ENCODE results near the gene ACP2. TPM values are rescaled to one million over a fixed set of nuclear protein-coding genes. Genes with fewer than 3 reads are reported as not detected.

Gene ACP2
- polyA plus RNA-seq (2013, experiment 1 of 2) = 33.5 TPM
- polyA plus RNA-seq (2013, experiment 2 of 2) = 31.7 TPM

- Histone ChIP-seq H2BK15ac (ENCODE audit: low read depth, poor library complexity, severe bottlenecking) (peak within 1 kb of the TSS; percentile 73), H3K18ac (ENCODE audit: low read depth in 1 of 2, low read length in 2 of 2) (peak within 1 kb of the TSS; percentile 96), H2AK5ac (ENCODE audit: low read length, severe bottlenecking) (peak within 1 kb of the TSS; percentile 24), H3K4me1 (ENCODE audit: control insufficient read depth, insufficient read depth, low read depth, low read length) (peaks cover 22% of the 10 kb centered on the region), H3K4me3 (ENCODE audit: insufficient read depth in 1 of 2, low read depth in 1 of 2, low read length in 2 of 2) (peak within 1 kb of the TSS; percentile 83 to 93), H3K4ac (ENCODE audit: low read depth in 1 of 2, low read length in 2 of 2) (peak within 1 kb of the TSS; percentile 38 to 94), H3K14ac (ENCODE audit: low read length in 2 of 2) (peak within 1 kb of the TSS in 1 of 2 experiments; percentile 89), H3K27me3 (ENCODE audit: control insufficient read depth in 1 of 2, insufficient read depth in 1 of 2, low read length in 2 of 2) (no peaks in the 10 kb centered on the region), H3K9ac (ENCODE audit: low read length) (peak within 1 kb of the TSS; percentile 93), H2BK5ac (ENCODE audit: low read depth, low read length, poor library complexity, severe bottlenecking) (peak within 1 kb of the TSS; percentile 95), H3K27ac (ENCODE audit: low read length, poor library complexity, severe bottlenecking) (peak within 1 kb of the TSS; percentile 86), H3K9me3 (ENCODE audit: control insufficient read depth, low read length) (no peaks in the 10 kb centered on the region), H4K91ac (ENCODE audit: low read length) (peak within 1 kb of the TSS; percentile 83), H2BK120ac (ENCODE audit: low read depth, low read length) (no peak within 1 kb of the TSS), H2AFZ (ENCODE audit: low read depth, low read length) (peak within 1 kb of the TSS; percentile 95), H3K23ac (ENCODE audit: low read length in 2 of 2) (peak within 1 kb of the TSS in 1 of 2 experiments; percentile 40), H3K36me3 (ENCODE audit: control insufficient read depth in 1 of 2, insufficient read depth in 2 of 2, low read depth in 1 of 2, low read length in 2 of 2) (peaks cover 16 to 19% of the 10 kb centered on the region in 2 experiments), H3K79me1 (replicated peaks; ENCODE audit: low read length, poor library complexity, severe bottlenecking) (peaks cover 23% of the 10 kb centered on the region), H3K4me2 (ENCODE audit: low read length, poor library complexity, severe bottlenecking) (peak within 1 kb of the TSS; percentile 70), H2BK12ac (ENCODE audit: low read length in 2 of 2) (peak within 1 kb of the TSS; percentile 71 to 89), H4K8ac (ENCODE audit: low read length) (peak within 1 kb of the TSS; percentile 99)
- WGBS = under 1% methylated on average over 45 of the region's 45 CpGs
- DNase-seq = peak; percentile 88
Measured at GRCh38 chr11:47248664-47249377, at the start of gene ACP2. ACP2 (minus strand) TSS chr11:47248814; CDS start chr11:47248789, 25 bp downstream.

GRCh38 chr11:47296045-47296444, 47.4 kb upstream of the ACP2 start:
- Histone ChIP-seq H3K79me1 (replicated peaks; ENCODE audit: low read length, poor library complexity, severe bottlenecking) (peaks cover 4% of the 10 kb centered on the region), H3K18ac (ENCODE audit: low read depth in 1 of 2, low read length in 2 of 2) (no peak overlapping the region), H3K9ac (ENCODE audit: low read length) (no peak overlapping the region), H3K23ac (ENCODE audit: low read length in 2 of 2) (no peak overlapping the region), H4K91ac (ENCODE audit: low read length) (no peak overlapping the region), H3K4me2 (ENCODE audit: low read length, poor library complexity, severe bottlenecking) (no peak overlapping the region), H2AK5ac (ENCODE audit: low read length, severe bottlenecking) (no peak overlapping the region), H3K27me3 (ENCODE audit: control insufficient read depth in 1 of 2, insufficient read depth in 1 of 2, low read length in 2 of 2) (no peaks in the 10 kb centered on the region), H2AFZ (ENCODE audit: low read depth, low read length) (no peak overlapping the region), H2BK120ac (ENCODE audit: low read depth, low read length) (no peak overlapping the region), H2BK15ac (ENCODE audit: low read depth, poor library complexity, severe bottlenecking) (no peak overlapping the region), H2BK12ac (ENCODE audit: low read length in 2 of 2) (no peak overlapping the region), H3K9me3 (ENCODE audit: control insufficient read depth, low read length) (peaks cover 13% of the 10 kb centered on the region), H3K4ac (ENCODE audit: low read depth in 1 of 2, low read length in 2 of 2) (no peak overlapping the region), H3K14ac (ENCODE audit: low read length in 2 of 2) (no peak overlapping the region), H4K8ac (ENCODE audit: low read length) (no peak overlapping the region), H3K4me3 (ENCODE audit: insufficient read depth in 1 of 2, low read depth in 1 of 2, low read length in 2 of 2) (no peak overlapping the region), H2BK5ac (ENCODE audit: low read depth, low read length, poor library complexity, severe bottlenecking) (no peak overlapping the region), H3K36me3 (ENCODE audit: control insufficient read depth in 1 of 2, insufficient read depth in 2 of 2, low read depth in 1 of 2, low read length in 2 of 2) (peaks cover 39 to 83% of the 10 kb centered on the region in 2 experiments), H3K27ac (ENCODE audit: low read length, poor library complexity, severe bottlenecking) (no peak overlapping the region), H3K4me1 (ENCODE audit: control insufficient read depth, insufficient read depth, low read depth, low read length) (no peaks in the 10 kb centered on the region)
- WGBS = 97% methylated on average over 3 of the region's 4 CpGs
- no peak for DNase-seq

- no peak overlapping the region for H2AK5ac ChIP-seq (ENCODE audit: low read length, severe bottlenecking)
- H3K14ac ChIP-seq (ENCODE audit: low read length in 2 of 2) = no peak overlapping the region
- peaks cover 6% of the 10 kb centered on the region for H3K79me1 ChIP-seq (replicated peaks; ENCODE audit: low read length, poor library complexity, severe bottlenecking)
- H2BK120ac ChIP-seq (ENCODE audit: low read depth, low read length) = no peak overlapping the region
- H4K8ac ChIP-seq (ENCODE audit: low read length) = no peak overlapping the region
- WGBS = 94% methylated on average over 4 of the region's 5 CpGs
- H3K27ac ChIP-seq (ENCODE audit: low read length, poor library complexity, severe bottlenecking) = no peak overlapping the region
- no peak overlapping the region for H2AFZ ChIP-seq (ENCODE audit: low read depth, low read length)
- H4K91ac ChIP-seq (ENCODE audit: low read length) = no peak overlapping the region
- H3K27me3 ChIP-seq (ENCODE audit: control insufficient read depth in 1 of 2, insufficient read depth in 1 of 2, low read length in 2 of 2) = no peaks in the 10 kb centered on the region
- H2BK15ac ChIP-seq (ENCODE audit: low read depth, poor library complexity, severe bottlenecking) = no peak overlapping the region
- no peaks in the 10 kb centered on the region for H3K4me1 ChIP-seq (ENCODE audit: control insufficient read depth, insufficient read depth, low read depth, low read length)
- H3K23ac ChIP-seq (ENCODE audit: low read length in 2 of 2) = no peak overlapping the region
- H3K4me2 ChIP-seq (ENCODE audit: low read length, poor library complexity, severe bottlenecking) = no peak overlapping the region
- H3K4me3 ChIP-seq (ENCODE audit: insufficient read depth in 1 of 2, low read depth in 1 of 2, low read length in 2 of 2) = no peak overlapping the region
- H3K4ac ChIP-seq (ENCODE audit: low read depth in 1 of 2, low read length in 2 of 2) = no peak overlapping the region
- H2BK12ac ChIP-seq (ENCODE audit: low read length in 2 of 2) = no peak overlapping the region
- DNase-seq = no peak
- H3K36me3 ChIP-seq (ENCODE audit: control insufficient read depth in 1 of 2, insufficient read depth in 2 of 2, low read depth in 1 of 2, low read length in 2 of 2) = peaks cover 44 to 85% of the 10 kb centered on the region in 2 experiments
- no peak overlapping the region for H2BK5ac ChIP-seq (ENCODE audit: low read depth, low read length, poor library complexity, severe bottlenecking)
- no peak overlapping the region for H3K18ac ChIP-seq (ENCODE audit: low read depth in 1 of 2, low read length in 2 of 2)
- H3K9me3 ChIP-seq (ENCODE audit: control insufficient read depth, low read length) = peaks cover 13% of the 10 kb centered on the region
- H3K9ac ChIP-seq (ENCODE audit: low read length) = no peak overlapping the region
Measured at GRCh38 chr11:47295385-47295784, 46.8 kb upstream of the ACP2 start.

GRCh38 chr11:47289856-47290255, 41.2 kb upstream of the ACP2 start:
- Histone ChIP-seq H2AFZ (ENCODE audit: low read depth, low read length) (no peak overlapping the region), H3K23ac (ENCODE audit: low read length in 2 of 2) (no peak overlapping the region), H4K91ac (ENCODE audit: low read length) (no peak overlapping the region), H2BK5ac (ENCODE audit: low read depth, low read length, poor library complexity, severe bottlenecking) (no peak overlapping the region), H3K18ac (ENCODE audit: low read depth in 1 of 2, low read length in 2 of 2) (no peak overlapping the region), H3K79me1 (replicated peaks; ENCODE audit: low read length, poor library complexity, severe bottlenecking) (peaks cover 8% of the 10 kb centered on the region), H3K14ac (ENCODE audit: low read length in 2 of 2) (no peak overlapping the region), H3K9me3 (ENCODE audit: control insufficient read depth, low read length) (no peaks in the 10 kb centered on the region), H3K27ac (ENCODE audit: low read length, poor library complexity, severe bottlenecking) (no peak overlapping the region), H3K9ac (ENCODE audit: low read length) (no peak overlapping the region), H3K4me3 (ENCODE audit: insufficient read depth in 1 of 2, low read depth in 1 of 2, low read length in 2 of 2) (no peak overlapping the region), H3K4me1 (ENCODE audit: control insufficient read depth, insufficient read depth, low read depth, low read length) (no peaks in the 10 kb centered on the region), H3K4ac (ENCODE audit: low read depth in 1 of 2, low read length in 2 of 2) (no peak overlapping the region), H3K27me3 (ENCODE audit: control insufficient read depth in 1 of 2, insufficient read depth in 1 of 2, low read length in 2 of 2) (no peaks in the 10 kb centered on the region), H2BK120ac (ENCODE audit: low read depth, low read length) (no peak overlapping the region), H2BK12ac (ENCODE audit: low read length in 2 of 2) (no peak overlapping the region), H3K36me3 (ENCODE audit: control insufficient read depth in 1 of 2, insufficient read depth in 2 of 2, low read depth in 1 of 2, low read length in 2 of 2) (peaks cover 66 to 87% of the 10 kb centered on the region in 2 experiments), H3K4me2 (ENCODE audit: low read length, poor library complexity, severe bottlenecking) (no peak overlapping the region), H2BK15ac (ENCODE audit: low read depth, poor library complexity, severe bottlenecking) (no peak overlapping the region), H2AK5ac (ENCODE audit: low read length, severe bottlenecking) (no peak overlapping the region), H4K8ac (ENCODE audit: low read length) (no peak overlapping the region)
- WGBS = 96% methylated on average over 15 of the region's 15 CpGs
- no peak for DNase-seq
